ENCODE measurements around the gene BLVRA. TPM values are rescaled to one million over a fixed set of nuclear protein-coding genes. Genes with fewer than 3 reads are reported as not detected.

The BLVRA gene
- total RNA-seq, 3 donors from 2014 or later, result 20.7 to 24.9 (median 23.7) TPM

Other genes starting within 250 kb of the BLVRA start
- 10 to 100 TPM; 32.0 to 40.1 (median 33.3) TPM for gene STK17A, start 175.6 kb upstream of the BLVRA start, total RNA-seq
- gene COA1, start 29.2 kb upstream of the BLVRA start, total RNA-seq, result 10 to 100 TPM; 51.4 to 56.7 (median 51.5) TPM
- 100 to 1,000 TPM; 158 to 193 (median 184) TPM for gene MRPS24, start 110.8 kb downstream of the BLVRA start, total RNA-seq
- gene URGCP, start 147.9 kb downstream of the BLVRA start, total RNA-seq, result 10 to 100 TPM; 31.7 to 32.6 (median 32.5) TPM
- gene UBE2D4, start 167.8 kb downstream of the BLVRA start, total RNA-seq, result 10 to 100 TPM; 20.9 to 25.8 (median 22.7) TPM
- not detected for gene SPDYE1, start 239.2 kb downstream of the BLVRA start, total RNA-seq

Data from activated T-cell treated with anti-CD3 and anti-CD28 coated beads, Interleukin-2, amount 50 U/mL, for 4 hours (primary cell).